Cardiac fibroblast (primary cell): Measurements from ENCODE around the gene RBM17.

Experiments
- DNase-seq, 2 donors: peaks; one replicate each; pipeline versions ENCODE4 v3.0.0 to v3.0.0-alpha.2; 2010; ENCODE audit warnings: low read depth in 2 of 2
- H3K4me3 ChIP-seq, 2 donors: replicated peaks in 1 of 2; 1 replicate in 1 of 2; 2 replicates in 1 of 2; pipeline ENCODE4 v1.5.1; 2011; ENCODE audit warnings: low read depth in 2 of 2, low read length in 2 of 2, mild to moderate bottlenecking in 2 of 2, moderate library complexity in 1 of 2
- TF ChIP-seq, protein P1 (sequence below): IDR thresholded peaks from one replicate; pipeline ENCODE4 v1.5.1; 2011; ENCODE audit warnings: low read depth, mild to moderate bottlenecking, low read length, inconsistent platforms

Gene RBM17

GRCh38 chr10:6071181-6072175 lies 17.4 kb upstream of the RBM17 start:
- TF ChIP-seq, protein P1, sequence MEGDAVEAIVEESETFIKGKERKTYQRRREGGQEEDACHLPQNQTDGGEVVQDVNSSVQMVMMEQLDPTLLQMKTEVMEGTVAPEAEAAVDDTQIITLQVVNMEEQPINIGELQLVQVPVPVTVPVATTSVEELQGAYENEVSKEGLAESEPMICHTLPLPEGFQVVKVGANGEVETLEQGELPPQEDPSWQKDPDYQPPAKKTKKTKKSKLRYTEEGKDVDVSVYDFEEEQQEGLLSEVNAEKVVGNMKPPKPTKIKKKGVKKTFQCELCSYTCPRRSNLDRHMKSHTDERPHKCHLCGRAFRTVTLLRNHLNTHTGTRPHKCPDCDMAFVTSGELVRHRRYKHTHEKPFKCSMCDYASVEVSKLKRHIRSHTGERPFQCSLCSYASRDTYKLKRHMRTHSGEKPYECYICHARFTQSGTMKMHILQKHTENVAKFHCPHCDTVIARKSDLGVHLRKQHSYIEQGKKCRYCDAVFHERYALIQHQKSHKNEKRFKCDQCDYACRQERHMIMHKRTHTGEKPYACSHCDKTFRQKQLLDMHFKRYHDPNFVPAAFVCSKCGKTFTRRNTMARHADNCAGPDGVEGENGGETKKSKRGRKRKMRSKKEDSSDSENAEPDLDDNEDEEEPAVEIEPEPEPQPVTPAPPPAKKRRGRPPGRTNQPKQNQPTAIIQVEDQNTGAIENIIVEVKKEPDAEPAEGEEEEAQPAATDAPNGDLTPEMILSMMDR: no peak
- no peak for DNase-seq
- no peak overlapping the region for H3K4me3 ChIP-seq

DNA sequence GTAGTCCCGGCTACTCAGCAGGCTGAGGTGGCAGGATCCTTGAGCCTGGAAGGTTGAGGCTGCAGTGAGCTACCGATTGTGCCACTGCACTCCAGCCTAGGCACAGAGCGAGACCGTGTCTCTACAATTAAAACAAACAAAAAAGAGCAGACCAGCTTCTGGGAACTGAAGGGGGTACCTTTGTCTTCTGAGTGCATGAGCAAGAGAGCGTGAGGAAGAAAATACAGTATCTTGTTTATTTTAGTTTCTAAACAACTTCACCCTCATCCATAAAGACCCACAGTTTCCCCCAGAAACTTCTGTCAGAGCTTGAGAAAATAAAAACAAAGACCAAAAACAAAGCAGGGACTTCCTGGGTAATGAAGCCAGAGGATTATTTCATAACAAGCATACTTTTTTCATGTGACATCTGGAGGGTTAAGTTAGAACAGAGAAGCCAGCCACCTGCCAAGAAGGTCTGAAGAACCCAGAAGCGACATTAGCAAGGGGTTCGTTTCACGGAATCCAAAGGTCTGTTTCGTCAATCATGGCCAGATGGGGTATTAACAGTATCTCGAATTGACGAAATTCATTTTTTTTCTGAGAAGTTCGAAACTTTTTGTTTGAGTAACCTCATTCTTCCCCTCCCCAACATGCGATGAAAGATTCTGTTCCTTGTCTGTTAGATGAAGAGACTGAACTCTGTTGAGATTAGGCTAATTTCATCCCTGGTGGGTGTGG lies 16.5 kb upstream of the RBM17 start:
- DNase-seq: peak in 1 of 2 donors; percentile 19
- H3K4me3 ChIP-seq: no peak overlapping the region
- TF ChIP-seq, protein P1: no peak

GRCh38 chr10:6074489-6075301 lies 14.1 kb upstream of the RBM17 start:
- DNase-seq: peak in 1 of 2 donors; percentile 67
- TF ChIP-seq, protein P1: no peak
- H3K4me3 ChIP-seq: no peak overlapping the region

GRCh38 chr10:6077071-6077675 lies 11.7 kb upstream of the RBM17 start:
- no peak overlapping the region for H3K4me3 ChIP-seq
- TF ChIP-seq, protein P1: no peak
- no peak for DNase-seq

DNA sequence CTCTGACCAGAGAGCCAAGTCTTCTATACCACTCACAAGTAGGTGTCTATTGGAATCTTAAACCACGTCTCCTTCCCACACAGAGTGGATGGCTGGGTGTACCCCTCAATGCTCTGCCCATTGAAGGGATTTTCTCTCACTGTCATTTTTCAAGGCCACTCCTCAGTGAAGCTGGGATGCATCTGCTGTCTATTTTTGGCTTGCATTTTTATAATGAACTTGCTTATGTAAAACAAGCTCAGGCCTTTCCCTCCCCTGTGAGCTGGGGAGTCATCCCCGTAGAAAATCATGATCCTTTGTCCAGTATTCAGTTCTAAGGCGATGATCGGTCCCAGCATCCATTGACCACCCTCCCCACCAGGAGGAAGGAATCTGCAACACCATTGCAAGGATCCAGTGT lies 9.8 kb upstream of the RBM17 start:
- TF ChIP-seq, protein P1: no peak
- no peak for DNase-seq
- no peak overlapping the region for H3K4me3 ChIP-seq

DNA sequence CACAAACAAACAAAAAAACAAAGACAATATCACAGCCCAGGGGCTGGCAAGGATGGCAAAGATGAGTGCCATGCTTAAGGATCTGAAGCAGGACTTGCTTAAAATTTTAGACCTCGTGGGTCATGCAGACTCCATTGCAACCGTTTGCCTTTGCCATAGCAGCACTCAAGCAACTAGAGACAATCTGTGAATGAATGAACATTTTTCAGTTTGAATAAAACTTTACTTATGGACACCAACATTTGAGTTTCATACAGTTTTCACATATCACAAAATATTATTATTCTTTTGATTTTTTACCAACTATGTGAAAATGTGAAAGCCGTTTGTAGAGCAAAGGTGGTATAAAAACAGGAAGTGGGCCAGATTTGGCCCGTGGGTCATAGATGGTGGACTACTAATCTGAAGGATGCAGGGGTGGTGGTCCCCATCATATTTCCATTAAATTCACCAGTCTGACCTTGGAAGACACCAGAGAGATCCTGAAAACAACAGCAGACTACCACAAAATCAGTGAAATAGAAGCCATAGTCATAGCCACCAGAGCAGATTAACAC lies 8.3 kb upstream of the RBM17 start:
- DNase-seq: no peak
- H3K4me3 ChIP-seq: no peak overlapping the region
- TF ChIP-seq, protein P1: no peak
